ENCODE results near the gene TMEM184B.
"Not testable (repeated sequence)": the region's sequence is repeated elsewhere in the genome, so short reads cannot be mapped to it uniquely, and the experiment has no call there.

TMEM184B gene

DNA sequence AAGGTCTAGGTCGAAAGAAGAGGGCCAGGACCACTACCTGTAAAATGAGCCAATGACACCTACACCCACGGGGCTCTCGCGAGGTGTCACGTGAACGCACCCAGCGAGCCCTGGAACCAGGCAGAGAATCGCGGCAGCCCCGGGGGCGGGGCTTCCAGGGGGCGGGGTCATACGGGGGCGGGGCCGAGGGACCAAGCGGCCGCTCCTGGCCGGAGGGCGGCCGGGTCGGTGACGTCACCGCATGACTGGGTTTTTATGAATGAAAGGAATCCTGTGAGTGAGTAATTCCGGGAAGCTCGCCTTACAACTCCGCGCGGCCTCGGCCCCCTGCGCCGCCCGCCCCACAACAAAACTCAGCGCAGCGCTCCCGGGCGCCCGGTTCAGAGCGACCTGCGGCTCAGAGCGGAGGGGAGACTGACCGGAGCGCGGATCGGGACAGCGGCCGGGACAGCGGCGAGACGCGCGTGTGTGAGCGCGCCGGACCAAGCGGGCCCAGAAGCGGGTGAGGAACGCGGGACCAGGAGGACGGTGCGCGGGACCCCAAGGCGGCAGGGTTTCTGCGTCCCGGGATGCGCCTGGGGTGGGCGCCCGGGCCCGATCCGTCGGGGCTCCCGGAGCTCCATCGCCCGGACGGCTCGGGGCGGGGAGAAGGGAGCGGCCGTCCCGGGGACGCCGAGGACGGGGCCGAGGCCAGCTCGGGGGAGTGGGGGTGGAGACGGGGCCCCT lies 70.9 kb downstream of the TMEM184B start, which contains the start of gene MAFF:
Gene MAFF (plus strand): TSS at position 284 of the 726 bp plus-strand sequence. CDS start 11,860 bp downstream, outside the sequence.
- no peak for DNase-seq

DNA sequence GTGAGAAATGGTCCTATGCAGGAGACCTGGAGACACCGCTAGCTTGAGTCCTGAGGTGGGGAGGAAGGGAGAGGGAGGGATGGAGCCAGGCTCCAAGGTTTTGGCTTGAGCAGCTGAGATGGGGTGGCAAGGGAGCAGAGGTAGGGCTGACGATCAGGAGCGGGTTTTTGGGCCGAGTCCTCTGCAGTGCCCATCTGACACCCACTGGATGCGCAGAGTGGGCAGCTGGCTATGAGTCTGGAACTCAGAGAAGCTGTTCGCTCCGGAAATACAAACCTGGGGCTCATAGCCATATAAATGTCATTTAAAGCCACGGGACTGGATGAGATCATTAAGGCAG lies 71.5 kb downstream of the TMEM184B start:
- no peak for DNase-seq

DNA sequence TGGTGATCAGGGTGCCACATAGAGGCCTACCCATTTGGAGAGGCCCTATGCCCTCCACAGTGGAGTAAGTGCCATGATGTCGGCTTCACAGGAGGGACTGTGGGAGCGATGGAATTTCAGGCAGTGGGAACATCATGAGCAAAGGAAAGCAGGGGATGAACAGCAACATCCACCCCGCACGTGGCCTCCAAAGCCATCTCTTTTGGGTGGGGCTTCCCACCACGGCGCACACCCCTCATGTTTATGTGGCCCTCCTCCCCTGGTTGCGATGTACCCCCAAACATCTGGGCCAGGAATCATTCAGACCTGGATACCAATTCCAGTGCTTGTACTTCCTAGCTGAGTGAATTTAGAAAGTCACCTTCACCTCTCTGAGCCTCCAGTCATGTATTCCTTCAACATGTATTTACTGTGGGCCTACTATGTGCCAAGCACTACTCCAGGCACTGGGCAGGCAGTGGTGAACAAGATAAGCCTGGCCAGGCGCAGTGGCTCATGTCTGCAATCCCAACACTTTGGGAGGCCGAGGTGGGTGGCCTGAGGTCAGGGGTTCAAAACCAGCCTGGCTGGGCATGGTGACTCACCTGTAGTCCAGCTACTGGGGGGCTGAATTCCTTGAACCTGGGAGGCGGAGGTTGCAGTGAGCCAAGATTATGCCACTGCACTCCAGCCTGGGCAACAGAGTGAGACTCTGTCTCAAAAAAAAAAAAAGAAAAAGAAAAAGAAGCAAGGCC lies 72.8 kb downstream of the TMEM184B start:
- no peak for DNase-seq

DNA sequence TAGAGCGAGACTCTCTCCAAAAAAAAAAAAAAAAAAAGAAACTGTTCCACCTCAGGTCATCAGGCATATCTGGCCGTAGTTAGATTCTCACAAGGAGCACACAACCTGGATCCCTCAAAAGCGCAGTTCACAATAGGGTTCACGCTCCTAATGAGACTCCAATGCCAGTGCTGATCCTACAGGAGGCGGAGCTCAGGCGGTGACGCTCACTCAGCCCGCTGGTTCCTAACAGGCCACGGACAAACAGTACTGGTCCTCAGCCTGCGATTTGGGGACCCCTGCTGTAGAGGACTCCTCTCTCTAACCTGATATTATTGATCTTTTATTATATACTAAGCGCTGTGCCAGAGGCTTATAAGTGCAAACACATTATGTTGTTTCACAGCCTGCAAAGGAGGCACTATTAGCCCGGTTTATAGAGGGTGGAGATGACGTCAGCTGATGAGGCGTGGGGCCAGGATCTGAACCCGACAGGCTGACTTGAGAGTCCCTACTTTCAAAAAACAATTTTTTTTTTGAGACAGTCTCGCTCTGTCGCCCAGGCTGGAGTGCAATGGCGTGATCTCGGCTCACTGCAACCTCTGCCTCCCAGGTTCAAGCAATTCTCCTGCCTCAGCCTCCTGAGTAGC lies 75.9 kb downstream of the TMEM184B start:
- DNase-seq, result no peak

DNA sequence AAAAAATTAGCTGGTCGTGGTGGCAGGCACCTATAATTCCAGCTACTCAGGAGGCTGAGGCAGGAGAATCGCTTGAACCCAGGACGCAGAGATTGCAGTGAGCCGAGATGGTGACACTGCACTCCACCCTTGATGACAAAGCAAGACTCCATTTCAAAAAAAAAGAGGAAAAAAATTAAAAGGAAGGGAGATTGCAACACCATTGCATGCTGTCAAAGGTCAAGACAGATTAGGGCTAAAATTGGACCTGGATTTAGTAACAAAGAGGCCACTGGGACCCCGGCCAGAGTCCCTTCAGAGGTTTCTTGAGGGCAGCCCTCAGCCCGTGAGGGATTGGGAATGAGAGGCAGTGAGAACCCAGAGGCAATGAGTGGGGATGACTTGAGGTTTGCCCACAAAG lies 79.2 kb downstream of the TMEM184B start:
- DNase-seq, result no peak

DNA sequence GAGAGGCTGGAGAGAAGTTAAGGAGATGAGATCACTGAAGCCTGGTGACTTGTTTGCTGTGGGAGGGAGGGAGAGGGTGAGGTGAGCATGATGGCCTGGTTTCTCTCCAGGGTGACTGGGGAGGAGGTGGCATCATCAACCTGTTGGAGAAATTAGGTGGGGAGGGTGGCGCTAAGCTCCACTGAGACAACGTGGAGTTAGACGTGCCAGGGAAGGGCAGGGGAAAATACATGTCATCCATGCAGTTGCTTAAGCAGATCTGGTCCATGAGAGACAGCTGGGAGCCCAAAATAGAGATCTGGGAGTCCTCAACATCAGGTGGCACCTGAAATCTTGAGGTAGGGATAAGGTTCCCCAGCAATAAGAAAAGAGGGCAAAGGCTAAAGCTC lies 80.3 kb downstream of the TMEM184B start:
- no peak for DNase-seq

DNA sequence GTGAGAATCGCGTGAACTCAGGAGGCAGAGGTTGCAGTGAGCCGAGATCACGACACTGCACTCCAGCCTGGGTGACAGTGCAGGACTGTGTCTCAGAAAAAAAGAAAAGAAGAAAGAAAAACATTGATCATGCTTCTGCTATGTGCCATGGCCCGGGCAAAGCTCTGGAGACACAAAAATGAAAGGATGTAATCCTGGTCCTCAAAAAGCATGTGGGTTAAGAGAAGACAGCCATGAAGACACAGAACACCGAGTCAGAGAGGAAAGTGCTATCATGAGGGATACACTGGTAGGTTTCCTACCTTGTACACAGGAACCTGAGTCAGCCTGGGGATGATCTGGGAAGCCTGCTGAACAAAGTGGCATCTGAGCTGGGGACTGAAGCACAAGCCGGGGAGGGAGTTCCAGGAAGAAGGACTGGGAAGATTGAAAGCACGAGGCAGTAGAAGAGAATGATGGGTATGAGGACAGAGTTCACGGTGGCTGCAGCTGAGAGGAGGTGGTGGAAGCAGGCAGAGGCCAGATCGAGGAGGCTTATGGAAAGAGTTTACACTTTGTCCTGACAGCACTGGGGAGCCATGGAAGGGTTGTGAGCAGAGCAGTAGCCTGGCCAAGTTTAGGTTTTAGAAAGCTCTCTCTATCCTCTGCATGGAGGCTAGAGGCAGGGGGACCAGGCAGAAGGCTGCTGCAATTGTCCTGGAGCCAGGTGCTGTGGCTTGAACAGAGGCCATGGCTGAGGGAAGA lies 80.9 kb downstream of the TMEM184B start:
- DNase-seq, result no peak

DNA sequence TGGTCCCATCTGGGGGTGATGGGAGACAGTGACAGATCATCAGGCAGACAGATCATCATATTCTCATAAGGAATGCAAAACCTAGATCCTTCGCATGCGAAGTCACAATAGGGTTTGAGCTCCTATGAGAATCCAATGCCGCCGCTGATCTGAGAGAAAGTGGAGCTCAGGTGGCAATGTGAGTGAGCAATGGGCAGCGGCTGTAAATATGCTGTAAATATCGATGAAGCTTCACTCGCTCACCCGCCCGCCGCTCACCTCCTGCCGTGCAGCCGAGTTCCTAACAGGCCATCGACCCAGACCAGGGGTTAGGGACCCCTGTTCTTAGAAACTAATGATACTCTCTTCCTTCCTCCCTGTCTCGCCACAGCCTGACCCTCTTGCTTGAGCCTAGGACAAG lies 81.8 kb downstream of the TMEM184B start:
- no peak for DNase-seq

DNA sequence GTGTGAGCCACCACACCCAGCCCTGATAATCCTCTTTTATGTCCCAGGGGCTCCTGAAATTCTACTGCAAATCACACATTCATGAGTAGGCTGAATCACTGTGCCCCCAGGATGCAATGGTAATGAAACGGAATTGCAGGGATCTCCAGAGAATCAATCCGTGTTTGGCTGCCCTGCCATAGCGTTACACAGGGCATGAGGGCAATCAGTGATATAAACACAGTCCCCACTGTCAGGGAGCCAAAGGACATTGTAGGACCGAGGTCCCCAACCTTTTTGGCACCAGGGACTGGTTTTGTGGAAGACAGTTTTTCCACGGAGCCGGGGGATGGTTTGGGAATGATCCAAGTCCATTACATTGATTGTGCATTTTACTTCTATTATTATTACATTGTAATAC lies 82.2 kb downstream of the TMEM184B start:
- DNase-seq, result no peak

DNA sequence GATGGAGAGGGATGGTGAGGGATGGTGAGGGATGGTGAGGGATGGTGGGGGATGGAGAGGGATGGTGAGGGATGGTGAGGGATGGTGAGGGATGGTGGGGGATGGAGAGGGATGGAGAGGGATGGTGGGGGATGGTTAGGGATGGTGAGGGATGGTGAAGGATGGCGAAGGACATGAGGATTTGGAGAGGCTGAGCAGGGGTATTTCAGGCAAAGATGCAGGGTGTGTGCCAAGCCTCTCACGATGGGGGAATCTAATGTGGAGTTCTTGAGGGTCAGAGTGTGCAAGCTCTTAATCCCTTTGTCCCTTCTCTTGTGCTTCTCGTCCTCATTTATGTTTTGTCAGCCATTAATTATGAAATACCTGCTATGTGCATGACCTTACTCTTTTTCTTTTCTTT lies 83.7 kb downstream of the TMEM184B start:
- no peak for DNase-seq

DNA sequence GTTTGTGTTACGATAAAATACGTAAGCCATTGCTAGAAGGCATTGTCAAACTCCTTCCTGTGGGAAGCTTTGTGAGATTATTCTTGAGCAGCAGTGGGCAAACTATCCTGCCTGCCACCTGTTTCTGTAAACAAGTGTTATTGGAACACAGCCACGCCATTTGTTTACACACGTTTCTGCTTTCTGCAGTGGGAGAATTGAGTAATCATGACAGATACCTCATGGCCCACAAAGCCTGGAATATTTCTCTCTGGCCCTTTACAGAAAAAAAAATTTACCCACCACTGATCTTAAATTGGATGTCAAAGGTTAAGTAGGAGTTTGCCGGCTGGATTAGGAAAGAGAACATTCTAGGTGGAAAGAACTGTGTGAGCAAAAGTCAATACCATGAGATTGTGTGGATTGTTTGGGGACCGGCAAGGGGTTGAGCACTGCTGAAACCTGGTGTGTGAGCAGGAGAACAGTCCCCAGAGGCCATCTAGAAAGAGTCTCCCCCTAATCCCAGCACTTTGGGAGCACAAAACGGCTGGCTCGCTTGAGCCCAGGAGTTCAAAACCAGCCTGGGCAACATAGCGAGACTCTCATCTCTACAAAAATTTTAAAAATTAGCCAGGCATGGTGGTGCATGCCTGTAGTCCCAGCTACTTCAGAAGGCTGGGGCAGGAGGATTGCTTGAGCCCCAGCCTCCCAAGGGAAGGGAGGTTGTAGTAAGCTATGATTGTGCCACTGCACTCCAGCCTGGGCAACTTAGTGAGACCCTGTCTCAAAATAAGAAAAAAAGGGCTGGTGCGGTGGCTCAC lies 85.2 kb downstream of the TMEM184B start:
- DNase-seq, result peak; percentile 73

DNA sequence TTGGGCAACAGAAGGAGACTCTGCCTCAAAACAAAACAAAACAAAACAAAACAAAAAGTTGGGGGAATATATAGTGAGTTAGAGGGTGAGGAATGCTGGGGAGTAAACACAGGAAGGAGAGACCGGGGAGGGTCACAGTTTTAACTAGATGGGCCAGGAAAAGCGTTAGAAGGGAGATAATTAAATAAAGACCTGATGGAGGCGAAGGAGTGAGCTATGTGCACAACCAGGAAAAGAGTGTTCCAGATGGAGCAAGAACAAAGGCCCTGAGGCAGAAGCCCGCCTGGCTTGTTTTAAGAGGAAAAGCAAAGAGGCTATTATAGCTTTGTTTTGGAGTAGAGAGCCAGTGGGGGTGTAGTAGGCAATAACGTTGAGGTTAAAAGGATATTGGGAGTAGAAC lies 86.4 kb downstream of the TMEM184B start:
- DNase-seq, result peak; percentile 49

DNA sequence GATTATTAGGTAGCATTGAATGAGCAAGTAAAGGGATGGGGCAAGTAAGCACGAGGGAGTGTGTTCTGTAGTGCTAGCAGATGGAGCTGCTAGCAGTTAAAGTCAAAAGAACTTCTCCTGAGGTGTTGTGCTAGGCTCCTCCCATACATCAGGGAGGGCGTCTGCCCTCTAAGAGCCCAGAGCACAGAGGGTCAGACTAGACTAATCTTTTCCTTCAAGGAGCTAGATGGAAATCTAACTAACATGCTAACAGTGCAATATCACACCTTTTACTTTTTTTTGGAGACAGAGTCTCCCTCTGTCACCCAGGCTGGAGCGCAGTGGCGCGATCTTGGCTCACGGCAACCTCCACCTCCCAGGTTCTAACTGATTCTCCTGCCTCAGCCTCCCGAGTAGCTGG lies 88.0 kb downstream of the TMEM184B start:
- DNase-seq, result no peak

DNA sequence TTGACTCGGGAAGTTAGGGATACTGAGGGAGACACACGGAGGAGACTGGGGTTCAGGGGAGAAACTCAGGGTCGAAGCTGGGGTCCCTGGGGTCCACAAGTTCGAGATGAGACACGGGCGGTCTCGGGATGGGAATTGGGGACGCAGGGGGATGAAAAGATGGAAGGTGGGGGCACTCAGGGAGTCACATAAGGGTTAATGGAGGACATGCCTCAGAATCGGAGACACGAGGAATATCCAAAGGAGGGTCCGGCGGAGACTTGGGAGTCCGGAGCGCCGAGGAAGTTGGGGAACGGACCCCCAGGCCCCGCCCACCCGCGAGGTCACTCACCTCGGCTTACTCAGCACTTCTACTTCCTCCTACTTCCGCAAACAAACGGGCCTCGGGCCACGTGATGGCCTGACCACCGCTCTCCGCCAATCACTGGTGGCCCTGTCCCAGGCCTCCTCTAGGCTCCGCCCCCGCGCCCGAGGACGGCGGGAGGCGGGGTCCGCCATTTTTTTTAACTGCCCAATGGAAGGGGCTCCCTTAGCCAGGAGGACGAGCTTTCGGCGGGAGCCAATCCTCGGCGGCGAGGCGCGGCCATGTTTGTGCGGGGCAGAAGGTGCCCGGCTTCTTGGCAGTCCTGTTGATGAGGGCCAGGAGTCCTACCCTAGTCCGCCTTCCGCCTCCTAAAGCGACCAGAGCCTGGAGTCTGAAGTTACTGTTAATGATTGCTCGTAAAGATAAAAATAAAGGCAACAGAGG lies 91.2 kb downstream of the TMEM184B start, which contains the start of gene PLA2G6:
Gene PLA2G6 (minus strand): TSS at position 378 of the 748 bp plus-strand sequence. CDS start 12,404 bp downstream, outside the sequence.
- DNase-seq, result peak; percentile 78

DNA sequence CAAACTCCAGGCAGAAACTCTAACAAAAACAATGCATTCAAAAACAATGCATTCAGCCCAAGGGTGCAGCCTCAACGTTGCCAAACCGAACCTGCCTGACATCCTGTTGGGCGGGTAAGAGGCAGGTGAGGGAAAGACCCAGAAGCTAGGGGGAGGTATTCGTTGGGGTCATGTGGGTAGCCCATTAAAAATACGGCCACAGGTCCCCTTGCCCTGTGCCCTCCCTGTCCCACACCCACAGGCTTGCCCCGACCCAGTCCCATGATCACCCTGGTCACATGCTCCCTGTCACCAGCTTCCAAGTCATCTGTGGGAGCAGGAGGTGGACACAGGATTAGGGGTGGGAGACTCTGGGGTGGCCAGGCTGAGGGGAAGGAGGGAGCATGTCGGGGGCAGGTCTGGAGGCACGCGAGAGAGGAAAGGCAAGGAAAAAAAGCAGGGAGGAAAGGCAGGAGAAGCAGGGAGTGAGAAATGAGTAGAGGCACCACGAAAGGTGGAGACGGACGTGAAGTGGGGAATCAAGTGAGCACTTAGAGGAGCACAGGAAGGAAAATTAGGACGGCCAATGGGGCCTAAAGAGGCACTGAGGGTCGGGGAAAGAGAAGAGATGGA lies 91.9 kb downstream of the TMEM184B start:
- DNase-seq, result no peak

DNA sequence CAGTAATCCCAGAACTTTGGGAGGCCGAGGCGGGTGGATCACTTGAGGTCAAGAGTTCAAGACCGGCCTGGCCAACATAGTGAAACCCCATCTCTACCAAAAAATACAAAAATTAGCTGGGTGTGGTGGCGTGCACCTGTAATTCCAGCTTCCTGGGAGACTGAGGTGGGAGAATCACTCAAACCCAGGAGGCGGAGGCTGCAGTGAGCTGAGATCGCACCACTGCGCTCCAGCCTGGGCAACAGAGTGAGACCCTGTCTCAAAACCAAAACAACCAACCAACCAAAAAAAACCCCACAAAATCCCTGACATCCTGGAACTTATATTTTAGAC lies 94.2 kb downstream of the TMEM184B start:
- DNase-seq, result not testable (repeated sequence)

DNA sequence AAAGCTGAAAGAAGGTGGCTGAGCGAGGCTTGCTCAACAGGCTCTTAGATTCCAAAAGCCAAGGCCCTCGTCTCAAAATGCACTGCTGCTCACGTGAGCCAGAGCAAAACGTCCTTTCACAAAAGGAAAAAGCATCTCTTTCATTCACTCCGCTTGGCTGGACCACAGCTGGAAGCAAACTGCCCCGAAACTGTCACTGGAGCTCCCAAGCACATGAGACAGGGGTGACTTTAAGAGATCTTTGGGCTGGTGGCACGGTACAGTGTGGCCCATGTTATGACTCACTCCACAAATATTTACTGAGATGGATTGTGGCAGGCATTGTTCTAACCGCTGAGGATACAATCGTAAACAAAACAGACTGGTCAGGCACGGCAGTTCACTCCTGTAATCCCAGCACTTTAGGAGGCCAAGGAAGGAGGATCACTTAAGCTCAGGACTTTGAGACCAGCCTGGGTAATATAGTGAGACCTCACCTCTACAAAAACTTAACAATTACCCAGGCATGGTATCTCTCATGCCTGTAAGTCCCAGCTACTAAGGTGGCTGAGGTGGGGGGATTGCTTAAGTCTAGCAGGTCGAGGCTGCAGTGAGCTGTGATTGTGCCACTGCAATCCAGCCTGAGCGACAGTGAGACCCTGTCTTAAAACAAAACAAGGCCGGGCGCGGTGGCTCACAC lies 94.7 kb downstream of the TMEM184B start:
- DNase-seq, result peak; percentile 84

DNA sequence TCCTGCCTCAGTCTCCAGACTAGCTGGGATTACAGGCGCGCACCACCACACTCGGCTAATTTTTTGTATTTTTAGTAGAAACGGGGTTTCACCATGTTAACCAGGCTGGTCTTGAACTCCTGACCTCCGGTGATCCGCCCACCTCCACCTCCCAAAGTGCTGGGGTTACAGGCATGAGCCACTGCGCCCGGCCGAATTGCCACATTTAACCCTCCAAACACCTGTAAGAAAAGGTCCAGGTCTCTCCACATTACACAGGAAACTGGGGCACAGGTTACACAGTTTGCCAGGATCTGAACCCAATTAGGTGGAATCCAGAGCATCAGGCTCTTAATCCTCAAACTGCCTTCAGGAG lies 95.3 kb downstream of the TMEM184B start:
- DNase-seq, result not testable (repeated sequence)

DNA sequence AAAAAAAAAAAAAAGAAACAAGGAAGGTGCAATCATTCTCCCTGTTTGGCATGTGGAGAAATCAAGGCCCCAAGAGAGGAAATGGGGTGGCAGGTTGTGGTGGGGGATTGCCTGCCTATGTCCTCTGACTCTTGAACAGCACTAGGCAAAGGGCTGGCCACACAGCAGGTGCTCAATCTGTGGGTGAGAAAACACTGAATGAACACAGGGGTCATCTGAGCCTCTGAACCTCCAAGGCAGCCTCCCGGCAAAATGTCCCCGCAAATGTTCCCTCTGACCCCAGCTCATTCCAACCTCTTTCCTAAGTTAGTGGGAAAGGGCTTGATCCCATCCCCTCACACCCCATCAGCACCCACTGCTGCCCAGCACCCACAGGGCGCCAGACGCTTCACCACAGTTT lies 95.8 kb downstream of the TMEM184B start:
- no peak for DNase-seq

DNA sequence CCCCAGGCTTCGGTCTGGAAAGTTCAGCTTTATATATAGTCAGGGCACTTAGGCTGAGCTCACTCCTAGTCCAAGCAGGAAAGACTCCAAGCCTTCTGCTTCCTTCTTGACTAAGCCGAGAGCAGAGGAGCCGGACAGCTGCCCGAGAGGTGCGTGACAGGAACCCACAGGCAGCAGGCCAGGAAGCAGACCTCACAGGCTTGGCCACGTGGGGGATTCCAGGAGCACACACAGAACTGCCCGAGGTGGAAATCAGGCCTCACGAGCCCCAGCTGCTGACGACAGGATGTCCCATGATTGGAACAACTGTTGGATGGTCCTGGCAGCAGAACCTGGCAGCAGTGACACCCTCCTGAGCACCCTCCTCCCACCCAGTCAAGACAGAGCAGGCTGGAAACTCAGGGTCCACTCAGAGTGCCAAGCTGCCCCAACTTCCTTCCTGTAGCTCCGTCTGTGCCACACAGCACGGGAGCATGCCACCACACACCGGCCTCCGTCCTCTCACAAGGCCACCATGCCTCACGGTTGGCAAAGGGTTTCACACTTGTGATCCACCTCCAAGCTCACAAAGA lies 96.6 kb downstream of the TMEM184B start:
- no peak for DNase-seq

All from NCI-H2029 treated with DMSO at 0.1 percent for 48 hours (cell line).